Activated B cell treated with CpG ODN at 0.5 μM for 24 hours (primary cell): ENCODE data around the gene NPLOC4. TPM values are rescaled to one million over a fixed set of nuclear protein-coding genes. Genes with fewer than 3 reads are reported as not detected.
"Not testable (repeated sequence)": the region's sequence is repeated elsewhere in the genome, so short reads cannot be mapped to it uniquely, and the experiment has no call there.

ENCODE experiments used
- ATAC-seq: fragments of 200-7000 bp; cut with Tn5 transposase; one replicate; pipeline ENCODE4 v1.10.0; 2021; ENCODE audit warnings: low read depth, mild to moderate bottlenecking, moderate library complexity
- CTCF ChIA-PET: fragments of 350-600 bp; sonication (Branson Sonifier 250); formaldehyde crosslinking; loops from one replicate; lab custom pipeline; 2021; ENCODE audit warnings: antibody characterized with exemption; lab: Charles Lee
- POLR2A ChIA-PET: fragments of 350-600 bp; sonication (Branson Sonifier 250); formaldehyde crosslinking; loops from one replicate; lab custom pipeline; 2021; ENCODE audit warnings: antibody characterized with exemption; lab: Charles Lee
- DNase-seq: peaks from one replicate; pipeline ENCODE4 v3.0.0; 2022
- H3K27ac Mint-ChIP-seq: one replicate; pipeline ENCODE4 v1.8.0; 2020; ENCODE audit warnings: mixed read lengths
- H3K27me3 Mint-ChIP-seq: one replicate; pipeline ENCODE4 v1.8.0; 2021; ENCODE audit warnings: mixed read lengths
- H3K36me3 Mint-ChIP-seq: one replicate; pipeline ENCODE4 v1.8.0; 2021; ENCODE audit warnings: low read depth, mixed read lengths
- H3K4me1 Mint-ChIP-seq: one replicate; pipeline ENCODE4 v1.8.0; 2021; ENCODE audit warnings: mixed read lengths
- H3K4me3 Mint-ChIP-seq: one replicate; pipeline ENCODE4 v1.8.0; 2020; ENCODE audit warnings: mild to moderate bottlenecking, mixed read lengths
- H3K9me3 Mint-ChIP-seq: one replicate; pipeline ENCODE4 v1.8.0; 2020; ENCODE audit warnings: mixed read lengths
- CTCF ChIP-seq: fragments of 200-600 bp; IDR thresholded peaks from one replicate; pipeline ENCODE4 v1.8.0; 2022; ENCODE audit warnings: antibody characterized with exemption, mild to moderate bottlenecking
- intact Hi-C: fragments of 100-400 bp; cut with micrococcal nuclease; formaldehyde crosslinking; loops from one replicate; pipeline ENCODE4 v1.15.1; 2024
- total RNA-seq: library from RNA; stranded (reverse); gene quantifications from 2 replicates; pipeline ENCODE4 v1.2.3, GENCODE V29; 2022

The NPLOC4 gene
- total RNA-seq, 1 donor from 2014 or later: 132 TPM

DNA sequence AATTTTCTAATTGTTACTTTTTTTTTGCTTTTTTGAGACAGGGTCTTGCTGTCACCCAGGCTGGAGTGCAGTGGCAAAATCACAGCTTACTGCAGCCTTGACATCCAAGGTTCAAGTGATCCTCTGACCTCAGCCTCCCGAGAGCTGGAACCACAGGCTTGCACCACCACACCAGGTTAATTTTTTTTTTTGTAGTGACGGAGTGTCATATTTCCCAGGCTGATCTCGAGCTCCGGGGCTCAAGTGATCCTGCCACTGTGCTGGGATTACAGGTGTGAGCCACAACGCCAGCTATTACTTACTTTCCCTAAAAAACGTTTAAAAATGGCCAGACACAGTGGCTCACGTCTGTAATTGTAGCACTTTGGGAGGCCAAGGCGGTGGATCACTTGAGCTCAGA is 6.6 kb downstream of the NPLOC4 start:
- Mint-ChIP-seq H3K4me1 (peaks cover 10% of the 10 kb centered on the region), H3K9me3 (no peaks in the 10 kb centered on the region), H3K4me3 (no peak overlapping the region), H3K27ac (no peak overlapping the region), H3K27me3 (no peaks in the 10 kb centered on the region), H3K36me3 (peaks cover 57% of the 10 kb centered on the region)
- POLR2A ChIA-PET: interaction anchor here (0.7 kb wide), 1 partner anchor 392 kb away, joined by 6 read pairs; no protein-coding TSS in a partner anchor
- intact Hi-C loops: no loop called here
- CTCF ChIA-PET: no interaction called here
- DNase-seq (no peak), ATAC-seq (no peak)
- no peak for TF ChIP-seq CTCF

DNA sequence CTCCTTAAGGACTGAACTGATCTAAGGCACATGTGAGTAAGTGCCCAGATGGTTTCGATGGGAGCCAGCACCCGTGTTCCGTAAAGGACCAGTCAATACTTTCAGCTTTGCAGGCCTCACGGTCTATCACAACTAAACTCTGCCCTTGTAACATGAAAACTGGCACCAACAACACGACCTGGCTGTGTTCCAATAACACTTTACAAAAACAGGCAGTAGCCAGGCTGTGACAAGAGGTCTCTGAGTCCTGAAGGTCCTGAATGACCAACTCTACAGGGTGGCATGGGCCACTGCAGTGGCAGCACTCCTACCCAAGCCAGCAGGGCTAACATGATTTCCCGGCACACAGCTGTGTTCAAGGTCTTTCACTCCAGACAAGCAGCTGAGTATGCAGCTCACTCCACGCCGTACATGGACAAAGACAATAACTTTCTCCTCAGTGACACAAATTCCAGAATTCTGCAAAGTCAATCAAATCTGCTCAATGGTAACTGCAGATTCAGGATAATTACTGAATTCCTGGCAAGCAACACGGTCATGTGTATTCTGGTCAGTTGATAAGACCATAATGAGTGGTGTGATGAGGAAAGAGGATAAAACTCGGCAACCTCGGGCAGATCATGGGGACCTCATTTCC is 15.3 kb downstream of the NPLOC4 start:
- intact Hi-C loops: no loop called here
- no peak for DNase-seq
- Mint-ChIP-seq H3K27ac (no peak overlapping the region), H3K27me3 (no peaks in the 10 kb centered on the region), H3K36me3 (peaks cover 68% of the 10 kb centered on the region), H3K9me3 (no peaks in the 10 kb centered on the region), H3K4me1 (peaks cover 3% of the 10 kb centered on the region), H3K4me3 (no peak overlapping the region)
- CTCF ChIA-PET: no interaction called here
- ATAC-seq: no peak
- TF ChIP-seq CTCF: no peak
- POLR2A ChIA-PET: no interaction called here

DNA sequence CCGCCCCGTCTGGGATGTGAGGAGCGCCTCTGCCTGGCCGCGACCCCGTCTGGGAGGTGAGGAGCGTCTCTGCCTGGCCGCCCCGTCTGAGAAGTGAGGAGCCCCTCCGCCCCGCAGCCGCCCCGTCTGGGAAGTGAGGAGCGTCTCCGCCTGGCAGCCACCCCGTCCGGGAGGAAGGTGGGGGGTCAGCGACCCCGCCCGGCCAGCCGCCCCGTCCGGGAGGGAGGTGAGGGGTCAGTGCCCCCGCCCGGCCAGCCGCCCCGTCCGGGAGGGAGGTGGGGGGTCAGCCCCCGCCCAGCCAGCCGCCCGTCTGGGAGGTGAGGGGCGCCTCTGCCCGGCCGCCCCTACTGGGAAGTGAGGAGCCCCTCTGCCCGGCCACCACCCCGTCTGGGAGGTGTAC is 18.6 kb downstream of the NPLOC4 start:
- intact Hi-C loops, DNase-seq, POLR2A ChIA-PET, H3K27me3 Mint-ChIP-seq, H3K9me3 Mint-ChIP-seq, ATAC-seq, H3K27ac Mint-ChIP-seq, H3K4me1 Mint-ChIP-seq, CTCF ChIA-PET, H3K4me3 Mint-ChIP-seq: not testable (repeated sequence)
- H3K36me3 Mint-ChIP-seq: peaks cover 64% of the 10 kb centered on the region

- intact Hi-C loops: no loop called here
- no peak for ATAC-seq
- H3K36me3 Mint-ChIP-seq: peaks cover 72% of the 10 kb centered on the region
- H3K4me3 Mint-ChIP-seq: no peak overlapping the region
- ChIA-PET CTCF (no interaction called here), POLR2A (no interaction called here)
- no peak overlapping the region for H3K27ac Mint-ChIP-seq
- no peaks in the 10 kb centered on the region for H3K27me3 Mint-ChIP-seq
- H3K4me1 Mint-ChIP-seq: no peaks in the 10 kb centered on the region
- no peaks in the 10 kb centered on the region for H3K9me3 Mint-ChIP-seq
- no peak for DNase-seq
- no peak for TF ChIP-seq CTCF
Measured at GRCh38 chr17:81616877-81617276, 20.0 kb downstream of the NPLOC4 start.

DNA sequence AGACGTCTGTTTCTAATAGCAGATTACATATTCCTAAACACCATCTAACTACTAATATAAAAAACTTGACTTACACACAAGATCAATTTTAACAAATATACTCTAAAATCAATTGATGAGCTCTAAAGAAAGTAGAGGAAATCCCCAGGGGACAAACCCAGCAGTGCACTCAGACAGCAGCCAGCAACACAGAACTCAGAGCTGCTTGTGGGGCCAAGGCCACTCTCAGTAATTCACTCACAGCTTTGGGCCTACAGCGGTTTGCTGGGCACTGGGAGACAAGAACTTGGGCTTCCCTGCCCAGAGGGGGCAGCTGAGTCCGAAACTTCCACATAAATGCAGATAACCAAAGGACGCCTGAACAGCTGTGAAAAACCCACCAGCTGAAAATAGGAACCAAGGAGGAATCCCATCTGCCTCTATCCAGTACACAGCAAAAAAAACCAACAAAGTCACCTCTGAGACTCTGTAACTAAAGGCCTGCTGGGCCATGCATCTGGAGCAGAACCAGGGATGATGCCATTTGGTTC is 21.4 kb downstream of the NPLOC4 start:
- ChIA-PET POLR2A (interaction anchor here (1.1 kb wide), 1 partner anchor 29 kb away, joined by 3 read pairs; no protein-coding TSS in a partner anchor), CTCF (interaction anchor here (0.9 kb wide), 1 partner anchor 14 kb away, joined by 3 read pairs; no protein-coding TSS in a partner anchor)
- DNase-seq (no peak), ATAC-seq (no peak)
- intact Hi-C loops: no loop called here
- Mint-ChIP-seq H3K4me1 (no peaks in the 10 kb centered on the region), H3K27me3 (no peaks in the 10 kb centered on the region), H3K4me3 (no peak overlapping the region), H3K36me3 (peaks cover 59% of the 10 kb centered on the region), H3K27ac (no peak overlapping the region), H3K9me3 (no peaks in the 10 kb centered on the region)
- no peak for TF ChIP-seq CTCF
